B cell (primary cell): ENCODE results near the gene HMOX1. TPM values are rescaled to one million over a fixed set of nuclear protein-coding genes. Genes with fewer than 3 reads are reported as not detected.

Source experiments
- ATAC-seq: fragments of 200-7000 bp; cut with Tn5 transposase; one replicate; pipeline ENCODE4 v1.10.0; 2021; ENCODE audit warnings: low read depth, mild to moderate bottlenecking, moderate number of reproducible peaks, moderate library complexity
- CTCF ChIA-PET: fragments of 350-600 bp; sonication (Branson Sonifier 250); formaldehyde crosslinking; loops from one replicate; lab custom pipeline; 2021; ENCODE audit warnings: antibody characterized with exemption, inconsistent platforms; lab: Charles Lee
- POLR2A ChIA-PET: fragments of 350-600 bp; sonication (Branson Sonifier 250); formaldehyde crosslinking; loops from one replicate; lab custom pipeline; 2021; ENCODE audit warnings: antibody characterized with exemption; lab: Charles Lee
- DNase-seq: peaks from one replicate; pipeline ENCODE4 v3.0.0; 2013
- H2AFZ ChIP-seq: 2 replicates; pipeline ENCODE4 v1.6.1; 2012; ENCODE audit warnings: mild to moderate bottlenecking, low read depth, low read length; ENCODE audit not compliant: insufficient read depth, poor library complexity, severe bottlenecking
- H3K27ac ChIP-seq, 2 donors: 1 replicate in 1 of 2; 2 replicates in 1 of 2; pipeline ENCODE4 v1.5.1; 2012 to 2013; ENCODE audit warnings: low read length in 2 of 2, mild to moderate bottlenecking in 2 of 2, moderate library complexity in 1 of 2
- H3K27me3 ChIP-seq, 4 experiments: fragments of 200-600 bp in 1 of 4; sonication (generic) in 1 of 4; replicated peaks in 1 of 4; 1 replicate in 2 of 4; 2 replicates in 2 of 4; pipeline versions ENCODE4 v1.6.1 to v1.7.0; 2013 to 2016; ENCODE audit warnings: low read length in 3 of 4, mild to moderate bottlenecking in 2 of 4, mixed read lengths in 1 of 4, moderate library complexity in 1 of 4; ENCODE audit not compliant: insufficient read depth in 4 of 4, control insufficient read depth in 3 of 4; ENCODE audit errors: control extremely low read depth in 1 of 4
- H3K36me3 ChIP-seq, 2 experiments: replicated peaks in 1 of 2; 1 replicate in 1 of 2; 2 replicates in 1 of 2; pipeline versions ENCODE4 v1.6.1 to v1.7.1; 2013; ENCODE audit warnings: low read length in 1 of 2; ENCODE audit not compliant: insufficient read depth in 2 of 2, control insufficient read depth in 1 of 2; ENCODE audit errors: control extremely low read depth in 1 of 2, extremely low read depth in 1 of 2
- H3K4me1 ChIP-seq, 2 donors: fragments of 200-600 bp in 1 of 2; sonication (generic) in 1 of 2; 1 replicate in 1 of 2; 2 replicates in 1 of 2; pipeline versions ENCODE4 v1.5.1 to v1.6.1; 2013 to 2017; ENCODE audit warnings: low read length in 2 of 2; ENCODE audit not compliant: control insufficient read depth in 2 of 2, insufficient read depth in 2 of 2
- H3K4me2 ChIP-seq: replicated peaks from 2 replicates; pipeline ENCODE3; 2012; ENCODE audit warnings: mild to moderate bottlenecking, low read depth, low read length; ENCODE audit not compliant: poor library complexity, severe bottlenecking
- H3K4me3 ChIP-seq, 5 experiments: fragments of 200-600 bp in 1 of 5; sonication (generic) in 1 of 5; 1 replicate in 3 of 5; 2 replicates in 2 of 5; pipeline versions ENCODE4 v1.5.1 to v1.7.0; 2011 to 2016; ENCODE audit warnings: low read length in 4 of 5, mild to moderate bottlenecking in 4 of 5, low read depth in 2 of 5, control low read depth in 1 of 5, moderate library complexity in 1 of 5; ENCODE audit not compliant: insufficient read depth in 1 of 5; ENCODE audit errors: control extremely low read depth in 1 of 5, extremely low read depth in 1 of 5
- H3K79me2 ChIP-seq: fragments of 200-600 bp; sonication (generic); one replicate; pipeline ENCODE4 v1.6.0; 2016; ENCODE audit warnings: low read length; ENCODE audit not compliant: control insufficient read depth, insufficient read depth
- H3K9ac ChIP-seq: fragments of 200-600 bp; sonication (generic); 2 replicates; pipeline ENCODE4 v1.6.1; 2017; ENCODE audit warnings: mild to moderate bottlenecking, low read length, moderate library complexity
- H3K9me3 ChIP-seq, 3 donors: one replicate each; pipeline versions ENCODE4 v1.6.1 to v1.7.1; 2013; ENCODE audit warnings: low read length in 2 of 3; ENCODE audit not compliant: control insufficient read depth in 2 of 3, insufficient read depth in 1 of 3; ENCODE audit errors: control extremely low read depth in 1 of 3
- H4K20me1 ChIP-seq: 2 replicates; pipeline ENCODE4 v1.6.0; 2012; ENCODE audit warnings: mild to moderate bottlenecking, low read length; ENCODE audit not compliant: insufficient read depth, control insufficient read depth, poor library complexity, severe bottlenecking
- H3K27ac Mint-ChIP-seq: one replicate; pipeline ENCODE4 v1.8.0; 2021; ENCODE audit warnings: mixed read lengths
- H3K27me3 Mint-ChIP-seq: one replicate; pipeline ENCODE4 v1.8.0; 2021; ENCODE audit warnings: mixed read lengths
- H3K4me1 Mint-ChIP-seq: one replicate; pipeline ENCODE4 v1.8.0; 2021; ENCODE audit warnings: mixed read lengths
- H3K4me3 Mint-ChIP-seq: one replicate; pipeline ENCODE4 v1.8.0; 2021; ENCODE audit warnings: mixed read lengths
- H3K9me3 Mint-ChIP-seq: one replicate; pipeline ENCODE4 v1.8.0; 2022; ENCODE audit warnings: mixed read lengths; ENCODE audit not compliant: insufficient read depth
- EZH2 ChIP-seq: IDR thresholded peaks from 2 replicates; pipeline ENCODE4 v1.6.1; 2012; ENCODE audit warnings: borderline replicate concordance, low read depth, mild to moderate bottlenecking, moderate library complexity, low read length; ENCODE audit not compliant: insufficient read depth, poor library complexity, severe bottlenecking
- WGBS: methylation state at CpG from one replicate; pipeline ENCODE4 v1.1.5; 2013; ENCODE audit warnings: missing lambda C conversion rate; ENCODE audit not compliant: insufficient coverage; 5-methylcytosine and 5-hydroxymethylcytosine counted together
- intact Hi-C: fragments of 100-400 bp; cut with micrococcal nuclease; formaldehyde crosslinking; loops from one replicate; pipeline ENCODE4 v1.10.0; 2022
- polyA plus RNA-seq: library from polyadenylated mRNA; depleted of rRNA; stranded (reverse); fragments of >200 nt; gene quantifications from 2 replicates; pipeline ENCODE4 v1.2.3, GENCODE V29; 2012
- total RNA-seq, 2 donors: library from RNA; stranded (reverse); fragments of 120-200 nt in 1 of 2; gene quantifications; 1 replicate in 1 of 2; 2 replicates in 1 of 2; pipeline versions ENCODE4 v1.2.3 to v1.2.4, GENCODE V29; 2013 to 2022
- TF ChIP-seq, protein P1 (sequence below): fragments of 200-600 bp; IDR thresholded peaks from one replicate; pipeline ENCODE4 v1.8.0; 2022; ENCODE audit warnings: antibody characterized with exemption, mild to moderate bottlenecking

Gene HMOX1
- total and polyA plus RNA-seq, 2 donors (not counting 1 experiment from before 2014, with no cell fraction given), result 9.4 to 21.9 TPM

DNA sequence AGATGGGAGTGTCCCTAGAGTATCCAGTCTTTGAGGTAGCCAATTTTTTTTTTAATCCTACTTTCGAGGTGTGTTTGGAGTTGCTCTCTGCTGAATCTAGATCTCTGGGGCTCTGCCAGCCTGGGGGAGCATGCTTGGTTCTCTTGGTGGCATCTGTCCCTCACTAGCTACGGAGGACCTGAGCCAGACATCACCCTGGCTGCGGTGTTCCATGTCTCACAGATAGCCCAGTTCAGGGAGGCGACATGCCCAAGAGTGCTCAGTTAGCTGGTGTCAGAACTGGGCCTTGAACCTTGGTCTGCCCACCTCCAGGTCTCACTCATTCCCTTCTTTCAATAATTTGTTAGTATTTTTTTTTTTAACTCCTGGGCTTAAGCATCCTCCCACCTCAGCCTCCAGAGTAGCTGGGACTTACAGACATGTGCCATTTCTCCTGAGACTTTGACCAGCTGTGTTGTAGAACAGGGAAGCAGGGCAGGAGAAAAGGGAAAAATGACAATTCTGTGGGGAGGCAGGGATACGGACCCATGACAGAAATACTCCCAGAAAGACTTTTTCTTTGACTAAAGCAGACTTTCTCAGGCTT, 621 bp downstream of the HMOX1 start:
- Histone ChIP-seq H3K27ac (peak overlapping the region in 1 of 2 donors; percentile 18), H3K4me1 (peaks cover 32 to 44% of the 10 kb centered on the region in 2 donors), H3K4me3 (peak overlapping the region; percentile 39 to 73 (median 57)), H3K36me3 (no peaks in the 10 kb centered on the region), H4K20me1 (no peaks in the 10 kb centered on the region), H2AFZ (peak overlapping the region; percentile 80), H3K4me2 (peak overlapping the region; percentile 87), H3K79me2 (no peaks in the 10 kb centered on the region), H3K9me3 (no peaks in the 10 kb centered on the region), H3K9ac (peak overlapping the region; percentile 70), H3K27me3 (peaks cover 0 to 13% (median 2%) of the 10 kb centered on the region in 4 experiments)
- H3K4me1 Mint-ChIP-seq, result peaks cover 52% of the 10 kb centered on the region
- no peaks in the 10 kb centered on the region for H3K9me3 Mint-ChIP-seq
- intact Hi-C loops, result loop anchor here (1.0 kb wide), 2 partner anchors 29 kb away; no protein-coding TSS in a partner anchor
- ATAC-seq (no peak), DNase-seq (no peak)
- CTCF ChIA-PET, result interaction anchor here (0.5 to 5.2 kb wide), 7 partner anchors 10 to 31 kb away, joined by 3 to 34 read pairs (median 11); no protein-coding TSS in a partner anchor
- no peak for TF ChIP-seq EZH2
- TF ChIP-seq, protein P1, sequence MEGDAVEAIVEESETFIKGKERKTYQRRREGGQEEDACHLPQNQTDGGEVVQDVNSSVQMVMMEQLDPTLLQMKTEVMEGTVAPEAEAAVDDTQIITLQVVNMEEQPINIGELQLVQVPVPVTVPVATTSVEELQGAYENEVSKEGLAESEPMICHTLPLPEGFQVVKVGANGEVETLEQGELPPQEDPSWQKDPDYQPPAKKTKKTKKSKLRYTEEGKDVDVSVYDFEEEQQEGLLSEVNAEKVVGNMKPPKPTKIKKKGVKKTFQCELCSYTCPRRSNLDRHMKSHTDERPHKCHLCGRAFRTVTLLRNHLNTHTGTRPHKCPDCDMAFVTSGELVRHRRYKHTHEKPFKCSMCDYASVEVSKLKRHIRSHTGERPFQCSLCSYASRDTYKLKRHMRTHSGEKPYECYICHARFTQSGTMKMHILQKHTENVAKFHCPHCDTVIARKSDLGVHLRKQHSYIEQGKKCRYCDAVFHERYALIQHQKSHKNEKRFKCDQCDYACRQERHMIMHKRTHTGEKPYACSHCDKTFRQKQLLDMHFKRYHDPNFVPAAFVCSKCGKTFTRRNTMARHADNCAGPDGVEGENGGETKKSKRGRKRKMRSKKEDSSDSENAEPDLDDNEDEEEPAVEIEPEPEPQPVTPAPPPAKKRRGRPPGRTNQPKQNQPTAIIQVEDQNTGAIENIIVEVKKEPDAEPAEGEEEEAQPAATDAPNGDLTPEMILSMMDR, result no peak
- no peaks in the 10 kb centered on the region for H3K27me3 Mint-ChIP-seq
- H3K4me3 Mint-ChIP-seq, result peak overlapping the region; percentile 86
- POLR2A ChIA-PET, result interaction anchor here (0.7 to 3.0 kb wide), 4 partner anchors 11 to 157 kb away, joined by 3 to 19 read pairs (median 4); no protein-coding TSS in a partner anchor
- 78% methylated on average over 4 of the region's 5 CpGs for WGBS
- peak overlapping the region; percentile 80 for H3K27ac Mint-ChIP-seq

DNA sequence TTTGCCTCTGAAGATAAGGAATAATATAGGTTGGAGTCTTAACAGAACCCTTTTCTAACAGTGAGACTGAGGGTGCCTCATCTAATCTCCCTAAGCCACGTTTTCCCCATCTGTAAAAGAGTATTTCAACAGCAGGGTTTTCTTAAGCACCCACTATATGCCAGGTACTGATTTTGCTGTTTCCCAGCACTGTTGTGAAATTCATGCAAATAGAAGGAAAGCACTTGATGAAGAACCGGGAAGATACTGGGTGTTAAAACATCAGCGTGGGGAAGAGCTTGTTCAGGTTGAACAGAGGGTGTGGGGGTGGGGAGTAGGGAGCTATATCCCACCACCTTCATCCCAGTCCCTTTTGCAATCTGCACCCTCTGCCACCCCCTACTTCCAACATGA, 2.8 kb downstream of the HMOX1 start:
- H3K27ac Mint-ChIP-seq, result no peak overlapping the region
- no peaks in the 10 kb centered on the region for H3K9me3 Mint-ChIP-seq
- H3K4me1 Mint-ChIP-seq, result peaks cover 31% of the 10 kb centered on the region
- POLR2A ChIA-PET, result no interaction called here
- WGBS, result no CpG with 5 or more reads among the region's 3 CpGs
- CTCF ChIA-PET, result no interaction called here
- Histone ChIP-seq H3K79me2 (no peaks in the 10 kb centered on the region), H3K4me1 (peaks cover 14 to 22% of the 10 kb centered on the region in 2 donors), H3K4me3 (no peak overlapping the region), H3K9me3 (no peaks in the 10 kb centered on the region), H3K9ac (no peak overlapping the region), H3K27me3 (peaks cover 0 to 13% (median 2%) of the 10 kb centered on the region in 4 experiments), H2AFZ (no peak overlapping the region), H3K27ac (no peak overlapping the region), H4K20me1 (no peaks in the 10 kb centered on the region), H3K4me2 (no peak overlapping the region), H3K36me3 (peaks cover 0 to 6% of the 10 kb centered on the region in 2 experiments)
- H3K27me3 Mint-ChIP-seq, result no peaks in the 10 kb centered on the region
- DNase-seq (no peak), ATAC-seq (no peak)
- no peak for TF ChIP-seq EZH2
- TF ChIP-seq, protein P1, result no peak
- intact Hi-C loops, result no loop called here
- H3K4me3 Mint-ChIP-seq, result no peak overlapping the region
